RWPE2 (cell line): ENCODE data around the gene THAP3.
"Not testable (repeated sequence)": the region's sequence is repeated elsewhere in the genome, so short reads cannot be mapped to it uniquely, and the experiment has no call there.

ENCODE experiments used
- ATAC-seq: fragments of 200-7000 bp; cut with Tn5 transposase; 3 replicates; pipeline ENCODE4 v1.9.1; 2021; ENCODE audit warnings: low read depth
- DNase-seq: peaks from one replicate; pipeline ENCODE4 v3.0.0-alpha.2; 2020; ENCODE audit warnings: low spot score
- H3K27ac ChIP-seq: fragments of 450-650 bp; 2 replicates; pipeline ENCODE4 v1.5.1; 2017; ENCODE audit warnings: mild to moderate bottlenecking; ENCODE audit not compliant: poor library complexity, severe bottlenecking
- H3K27me3 ChIP-seq: fragments of 250-450 bp; sonication (Bioruptor Pico); 2 replicates; pipeline ENCODE4 v1.5.1; 2021; ENCODE audit warnings: mild to moderate bottlenecking, moderate library complexity; ENCODE audit not compliant: insufficient read depth, poor library complexity, severe bottlenecking
- H3K36me3 ChIP-seq: fragments of 250-450 bp; sonication (Bioruptor Pico); 2 replicates; pipeline ENCODE4 v1.5.1; 2020; ENCODE audit warnings: low read depth, mild to moderate bottlenecking, moderate library complexity
- H3K4me1 ChIP-seq: fragments of 250-450 bp; sonication (Bioruptor Pico); 2 replicates; pipeline ENCODE4 v1.5.1; 2021; ENCODE audit warnings: mild to moderate bottlenecking, moderate library complexity; ENCODE audit not compliant: insufficient read depth, poor library complexity, severe bottlenecking
- H3K4me3 ChIP-seq: fragments of 250-450 bp; sonication (Bioruptor Pico); 2 replicates; pipeline ENCODE4 v1.5.1; 2021; ENCODE audit warnings: mild to moderate bottlenecking, moderate library complexity; ENCODE audit not compliant: severe bottlenecking
- H3K9me3 ChIP-seq: fragments of 250-450 bp; sonication (Bioruptor Pico); 2 replicates; pipeline ENCODE4 v1.5.1; 2021; ENCODE audit warnings: mild to moderate bottlenecking, moderate library complexity; ENCODE audit not compliant: severe bottlenecking
- TF ChIP-seq, protein P1 (sequence below): fragments of 450-650 bp; IDR thresholded peaks from one replicate; pipeline ENCODE4 v1.5.1; 2017; ENCODE audit warnings: mild to moderate bottlenecking, moderate library complexity; ENCODE audit not compliant: poor library complexity, severe bottlenecking

THAP3 gene

DNA sequence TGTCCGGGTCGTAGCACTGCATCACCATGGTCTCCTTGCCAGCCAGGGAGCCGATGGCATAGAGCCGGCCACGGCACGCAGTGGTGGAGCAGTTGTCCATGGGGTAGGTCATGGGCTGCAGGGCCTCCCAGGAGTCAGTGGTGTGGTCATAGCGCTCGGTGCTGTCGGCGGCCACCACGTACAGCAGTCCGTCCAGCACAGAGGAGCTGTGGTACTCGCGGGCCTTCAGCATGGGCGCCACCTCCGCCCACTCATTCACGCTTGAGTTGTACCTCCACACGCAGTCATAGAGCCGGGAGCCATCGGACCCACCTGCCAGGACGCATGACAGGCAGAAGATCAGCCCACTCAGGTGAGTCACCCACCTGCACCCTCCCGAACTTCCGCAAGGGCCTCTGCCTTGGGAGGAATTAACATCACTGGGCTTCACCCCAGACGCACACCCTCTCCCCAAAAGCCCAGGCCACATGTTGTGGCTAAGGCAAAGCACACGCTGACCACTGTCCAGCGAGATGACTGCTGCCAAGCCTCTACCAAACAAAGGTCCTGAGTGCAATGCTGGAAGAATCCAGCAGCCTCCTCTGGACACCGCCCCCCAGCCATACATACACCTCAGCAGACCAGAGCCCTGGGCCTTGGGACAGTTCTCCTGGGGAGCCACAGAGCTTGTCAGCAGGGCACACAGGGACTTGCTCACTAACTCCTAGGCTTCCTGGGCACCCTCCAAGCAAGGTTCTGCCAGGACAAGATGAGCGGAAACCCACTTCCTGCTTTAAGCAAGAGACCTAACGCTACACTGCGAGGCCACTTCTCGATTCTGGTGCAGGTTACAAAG, 25.3 kb upstream of the THAP3 start:
- no peaks in the 10 kb centered on the region for H3K9me3 ChIP-seq
- TF ChIP-seq, protein P1, sequence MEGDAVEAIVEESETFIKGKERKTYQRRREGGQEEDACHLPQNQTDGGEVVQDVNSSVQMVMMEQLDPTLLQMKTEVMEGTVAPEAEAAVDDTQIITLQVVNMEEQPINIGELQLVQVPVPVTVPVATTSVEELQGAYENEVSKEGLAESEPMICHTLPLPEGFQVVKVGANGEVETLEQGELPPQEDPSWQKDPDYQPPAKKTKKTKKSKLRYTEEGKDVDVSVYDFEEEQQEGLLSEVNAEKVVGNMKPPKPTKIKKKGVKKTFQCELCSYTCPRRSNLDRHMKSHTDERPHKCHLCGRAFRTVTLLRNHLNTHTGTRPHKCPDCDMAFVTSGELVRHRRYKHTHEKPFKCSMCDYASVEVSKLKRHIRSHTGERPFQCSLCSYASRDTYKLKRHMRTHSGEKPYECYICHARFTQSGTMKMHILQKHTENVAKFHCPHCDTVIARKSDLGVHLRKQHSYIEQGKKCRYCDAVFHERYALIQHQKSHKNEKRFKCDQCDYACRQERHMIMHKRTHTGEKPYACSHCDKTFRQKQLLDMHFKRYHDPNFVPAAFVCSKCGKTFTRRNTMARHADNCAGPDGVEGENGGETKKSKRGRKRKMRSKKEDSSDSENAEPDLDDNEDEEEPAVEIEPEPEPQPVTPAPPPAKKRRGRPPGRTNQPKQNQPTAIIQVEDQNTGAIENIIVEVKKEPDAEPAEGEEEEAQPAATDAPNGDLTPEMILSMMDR, result no peak
- H3K27me3 ChIP-seq, result no peaks in the 10 kb centered on the region
- DNase-seq (peak; percentile 80), ATAC-seq (peak; percentile 40)
- peaks cover 24% of the 10 kb centered on the region for H3K4me1 ChIP-seq
- peak overlapping the region; percentile 85 for H3K27ac ChIP-seq
- H3K4me3 ChIP-seq, result peak overlapping the region; percentile 52
- H3K36me3 ChIP-seq, result peaks cover 54% of the 10 kb centered on the region

DNA sequence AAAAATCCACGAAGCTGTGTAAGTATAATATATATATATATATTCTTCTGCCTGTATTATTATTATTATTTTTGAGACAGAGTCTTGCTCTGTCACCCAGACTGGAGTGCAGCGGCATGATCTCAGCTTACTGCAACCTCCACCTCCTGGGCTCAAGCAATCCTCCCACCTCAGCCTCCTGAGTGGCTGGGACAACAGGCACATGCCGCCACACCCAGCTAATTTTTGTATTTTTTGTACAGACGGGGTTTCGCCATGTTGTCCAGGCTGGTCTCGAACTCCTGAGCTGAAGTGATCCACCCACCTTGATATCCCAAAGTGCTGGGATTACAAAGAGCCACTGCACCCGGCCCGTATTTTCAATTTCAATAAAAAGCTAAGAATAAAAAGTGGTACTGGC, 24.7 kb upstream of the THAP3 start:
- peak overlapping the region; percentile 85 for H3K27ac ChIP-seq
- not testable (repeated sequence) for H3K27me3 ChIP-seq, ATAC-seq, DNase-seq, H3K9me3 ChIP-seq
- H3K4me1 ChIP-seq, result peaks cover 25% of the 10 kb centered on the region
- peak overlapping the region; percentile 52 for H3K4me3 ChIP-seq
- H3K36me3 ChIP-seq, result peaks cover 48% of the 10 kb centered on the region

DNA sequence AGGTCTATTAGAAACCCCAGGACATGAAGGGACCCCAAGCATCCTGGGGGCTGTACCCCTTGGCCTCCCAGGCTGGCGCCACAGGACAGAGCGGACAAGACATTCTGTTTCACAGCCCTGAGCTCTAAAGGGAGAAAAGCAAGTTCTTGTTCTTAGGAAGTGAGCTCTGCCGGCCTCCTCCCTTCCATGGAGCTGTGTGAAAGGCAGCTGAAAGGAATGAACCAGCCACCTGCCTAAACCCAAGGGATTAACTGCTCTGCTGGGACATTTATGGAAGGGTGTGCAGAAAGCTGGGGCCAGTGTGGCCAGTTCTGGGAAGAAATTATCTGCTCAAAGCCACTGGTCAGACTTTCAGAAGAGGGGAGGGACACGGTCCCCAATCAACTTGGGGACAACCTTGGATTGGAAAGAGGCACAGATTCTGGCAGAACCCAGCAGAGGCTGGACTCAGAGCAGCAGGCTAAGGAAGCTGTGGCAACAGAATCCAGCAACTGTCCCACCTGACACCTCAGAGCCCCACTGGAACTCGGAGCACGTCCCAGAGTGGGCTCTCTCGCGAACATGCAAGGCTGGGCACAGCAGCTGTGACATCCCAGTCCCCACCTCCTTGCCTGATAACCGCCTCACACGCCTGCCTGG, 24.1 kb upstream of the THAP3 start:
- Histone ChIP-seq H3K4me1 (peaks cover 25% of the 10 kb centered on the region), H3K27ac (peak overlapping the region; percentile 85)
- no peak for DNase-seq

DNA sequence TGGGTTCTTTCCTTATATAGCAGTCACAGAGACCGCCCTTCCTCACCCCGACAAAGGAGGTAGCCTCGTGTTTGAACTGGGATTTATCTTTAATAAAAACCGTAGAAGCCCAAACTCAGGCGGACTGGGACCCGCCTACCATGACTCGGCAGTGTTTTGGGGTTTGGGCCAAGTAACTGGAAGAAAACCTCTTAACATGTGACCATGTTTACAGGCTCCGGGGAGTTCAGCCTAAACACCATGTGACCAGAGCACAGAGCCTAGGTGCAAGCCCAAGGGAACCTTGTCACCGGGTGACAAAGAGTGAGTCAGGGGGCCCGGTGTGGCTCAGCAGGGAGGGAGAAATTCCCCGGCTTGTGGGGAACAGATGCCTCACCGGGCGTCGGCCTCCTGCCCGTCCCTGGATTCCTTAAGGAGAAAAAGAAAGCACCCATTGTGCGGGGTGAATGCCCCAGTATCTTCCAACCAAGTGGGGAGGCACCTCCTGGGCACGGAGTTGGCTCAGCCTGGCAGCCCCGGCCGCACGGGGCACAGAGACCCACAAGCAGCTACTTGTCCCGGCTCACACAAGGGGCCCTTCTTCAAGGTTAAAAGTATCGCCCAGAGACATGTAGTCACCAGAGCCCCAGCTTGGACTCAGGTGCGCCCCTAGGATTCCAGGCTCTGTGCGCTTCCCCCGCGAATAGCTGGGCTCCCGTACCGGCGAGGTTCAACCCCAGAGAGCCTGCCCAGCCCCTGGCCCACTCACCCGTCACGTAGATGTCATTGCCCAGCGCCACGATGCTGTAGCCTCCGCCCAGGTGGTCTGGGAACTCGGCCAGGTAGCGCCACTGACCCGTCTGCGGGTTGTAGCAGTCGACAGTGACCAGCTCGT, 23.4 kb upstream of the THAP3 start:
- TF ChIP-seq, protein P1, result no peak
- H3K27ac ChIP-seq, result peak overlapping the region; percentile 85
- H3K4me3 ChIP-seq, result peak overlapping the region; percentile 52
- peaks cover 35% of the 10 kb centered on the region for H3K36me3 ChIP-seq
- no peaks in the 10 kb centered on the region for H3K27me3 ChIP-seq
- peak; percentile 92 for DNase-seq
- peak; percentile 57 for ATAC-seq
- no peaks in the 10 kb centered on the region for H3K9me3 ChIP-seq
- peaks cover 25% of the 10 kb centered on the region for H3K4me1 ChIP-seq

More for the DNA sequence above, 24.1 kb upstream of the THAP3 start:
- TF ChIP-seq, protein P1, result no peak
- peaks cover 43% of the 10 kb centered on the region for H3K36me3 ChIP-seq
- no peaks in the 10 kb centered on the region for H3K27me3 ChIP-seq
- no peak for ATAC-seq
- no peaks in the 10 kb centered on the region for H3K9me3 ChIP-seq
- H3K4me3 ChIP-seq, result peak overlapping the region; percentile 52
